Fibroblast of lung (primary cell): ENCODE measurements around the gene RHOH.

ENCODE experiments used
- EZH2 ChIP-seq: IDR thresholded peaks from 2 replicates; pipeline ENCODE4 v1.5.1; 2012; ENCODE audit warnings: low read length, control low read depth, mild to moderate bottlenecking; ENCODE audit errors: missing control alignments
- TF ChIP-seq, protein P1 (sequence below), 2 donors: IDR thresholded peaks in 1 of 2; conservative IDR thresholded peaks in 1 of 2; 1 replicate in 1 of 2; 2 replicates in 1 of 2; pipeline ENCODE4 v1.5.1; 2011 to 2012; ENCODE audit warnings: low read length in 2 of 2, control low read depth in 1 of 2, inconsistent platforms in 1 of 2, low read depth in 1 of 2, mild to moderate bottlenecking in 1 of 2

GRCh38 chr4:40244606-40245005 lies 47.8 kb downstream of the RHOH start:
- TF ChIP-seq, protein P1, sequence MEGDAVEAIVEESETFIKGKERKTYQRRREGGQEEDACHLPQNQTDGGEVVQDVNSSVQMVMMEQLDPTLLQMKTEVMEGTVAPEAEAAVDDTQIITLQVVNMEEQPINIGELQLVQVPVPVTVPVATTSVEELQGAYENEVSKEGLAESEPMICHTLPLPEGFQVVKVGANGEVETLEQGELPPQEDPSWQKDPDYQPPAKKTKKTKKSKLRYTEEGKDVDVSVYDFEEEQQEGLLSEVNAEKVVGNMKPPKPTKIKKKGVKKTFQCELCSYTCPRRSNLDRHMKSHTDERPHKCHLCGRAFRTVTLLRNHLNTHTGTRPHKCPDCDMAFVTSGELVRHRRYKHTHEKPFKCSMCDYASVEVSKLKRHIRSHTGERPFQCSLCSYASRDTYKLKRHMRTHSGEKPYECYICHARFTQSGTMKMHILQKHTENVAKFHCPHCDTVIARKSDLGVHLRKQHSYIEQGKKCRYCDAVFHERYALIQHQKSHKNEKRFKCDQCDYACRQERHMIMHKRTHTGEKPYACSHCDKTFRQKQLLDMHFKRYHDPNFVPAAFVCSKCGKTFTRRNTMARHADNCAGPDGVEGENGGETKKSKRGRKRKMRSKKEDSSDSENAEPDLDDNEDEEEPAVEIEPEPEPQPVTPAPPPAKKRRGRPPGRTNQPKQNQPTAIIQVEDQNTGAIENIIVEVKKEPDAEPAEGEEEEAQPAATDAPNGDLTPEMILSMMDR (conservative IDR thresholded peaks at IDR 0.05 in 1 of 2, IDR thresholded peaks at IDR 0.05 in 1 of 2; ENCODE audit: low read depth in 1 of 2, low read length in 2 of 2), result no peak
- no peak for TF ChIP-seq EZH2
